Gastroesophageal sphincter (tissue), 3 donors: Measurements from ENCODE around the gene RAB42.

ENCODE experiments used
- CTCF ChIP-seq, 4 experiments: fragments of 200-600 bp in 2 of 4; fragments of 450-650 bp in 2 of 4; sonication (generic) in 1 of 4; IDR thresholded peaks; one replicate each; pipeline ENCODE4 v1.5.1; 2017 to 2019; ENCODE audit warnings: antibody characterized with exemption in 4 of 4, mild to moderate bottlenecking in 2 of 4, moderate library complexity in 2 of 4
- EP300 ChIP-seq: sonication (generic); formaldehyde crosslinking; IDR thresholded peaks from one replicate; pipeline ENCODE4 v1.6.1; 2017; ENCODE audit warnings: antibody characterized with exemption, mild to moderate bottlenecking
- POLR2A ChIP-seq, 2 donors: fragments of 450-650 bp; IDR thresholded peaks; one replicate each; pipeline ENCODE4 v1.6.1; 2017; ENCODE audit warnings: antibody characterized with exemption in 2 of 2, mild to moderate bottlenecking in 2 of 2, moderate library complexity in 1 of 2
- POLR2AphosphoS5 ChIP-seq: sonication (generic); formaldehyde crosslinking; IDR thresholded peaks from one replicate; pipeline ENCODE4 v1.6.1; 2017; ENCODE audit warnings: antibody characterized with exemption

- TF ChIP-seq CTCF (IDR thresholded peaks at IDR 0.05) (no peak), POLR2A (IDR thresholded peaks at IDR 0.05) (no peak), EP300 (no peak), POLR2AphosphoS5 (no peak)
Measured at GRCh38 chr1:28604962-28605361, 12.9 kb downstream of the RAB42 start.
